ENCODE data around the gene TGFBR2.

The TGFBR2 gene

GRCh38 chr3:30598668-30599545, 7.5 kb upstream of the TGFBR2 start:
- no peak for DNase-seq (ENCODE audit: extremely low spot score, insufficient read length, low read depth)
- FAIRE-seq: peak; percentile 5

- DNase-seq (ENCODE audit: extremely low spot score, insufficient read length, low read depth): no peak
- FAIRE-seq: no peak
These were observed 5.8 kb upstream of the TGFBR2 start for GRCh38 chr3:30600572-30600971.

- peak; percentile 75 for FAIRE-seq
- DNase-seq (ENCODE audit: extremely low spot score, insufficient read length, low read depth): no peak
These were observed 3.5 kb upstream of the TGFBR2 start for GRCh38 chr3:30602946-30603345.

GRCh38 chr3:30604093-30604492, 2.3 kb upstream of the TGFBR2 start:
- DNase-seq (ENCODE audit: extremely low spot score, insufficient read length, low read depth) (no peak), FAIRE-seq (peak; percentile 21)

- FAIRE-seq (no peak), DNase-seq (ENCODE audit: extremely low spot score, insufficient read length, low read depth) (no peak)
These were observed 1.8 kb upstream of the TGFBR2 start for GRCh38 chr3:30604558-30604957.

- FAIRE-seq (no peak), DNase-seq (ENCODE audit: extremely low spot score, insufficient read length, low read depth) (no peak)
These were observed 1.4 kb upstream of the TGFBR2 start for GRCh38 chr3:30605005-30605404.

GRCh38 chr3:30605706-30606300, 598 bp upstream of the TGFBR2 start:
- FAIRE-seq (no peak), DNase-seq (ENCODE audit: extremely low spot score, insufficient read length, low read depth) (no peak)

GRCh38 chr3:30607032-30607833, 832 bp downstream of the TGFBR2 start:
- FAIRE-seq: peak; percentile 68
- no peak for DNase-seq (ENCODE audit: extremely low spot score, insufficient read length, low read depth)

GRCh38 chr3:30608598-30608947, 2.2 kb downstream of the TGFBR2 start:
- no peak for DNase-seq (ENCODE audit: extremely low spot score, insufficient read length, low read depth)
- FAIRE-seq: no peak

- DNase-seq (ENCODE audit: extremely low spot score, insufficient read length, low read depth) (no peak), FAIRE-seq (no peak)
These were observed 3.7 kb downstream of the TGFBR2 start for GRCh38 chr3:30609930-30610701.

- DNase-seq (ENCODE audit: extremely low spot score, insufficient read length, low read depth) (no peak), FAIRE-seq (no peak)
These were observed 4.4 kb downstream of the TGFBR2 start for GRCh38 chr3:30610702-30611368.

- FAIRE-seq: no peak
These were observed 5.4 kb downstream of the TGFBR2 start for GRCh38 chr3:30611613-30612436.

GRCh38 chr3:30612437-30613132, 6.2 kb downstream of the TGFBR2 start:
- FAIRE-seq: no peak
- DNase-seq (ENCODE audit: extremely low spot score, insufficient read length, low read depth): no peak

More at GRCh38 chr3:30611613-30612436, 5.4 kb downstream of the TGFBR2 start:
- no peak for DNase-seq (ENCODE audit: extremely low spot score, insufficient read length, low read depth)

GRCh38 chr3:30613133-30613825, 6.9 kb downstream of the TGFBR2 start:
- DNase-seq (ENCODE audit: extremely low spot score, insufficient read length, low read depth): no peak
- FAIRE-seq: no peak

GRCh38 chr3:30614373-30614772, 8.0 kb downstream of the TGFBR2 start:
- no peak for FAIRE-seq
- DNase-seq (ENCODE audit: extremely low spot score, insufficient read length, low read depth): no peak

- FAIRE-seq (no peak), DNase-seq (ENCODE audit: extremely low spot score, insufficient read length, low read depth) (no peak)
These were observed 8.5 kb downstream of the TGFBR2 start for GRCh38 chr3:30614943-30615342.

GRCh38 chr3:30615615-30616346, 9.4 kb downstream of the TGFBR2 start:
- FAIRE-seq (no peak), DNase-seq (ENCODE audit: extremely low spot score, insufficient read length, low read depth) (no peak)
